Measurements from ENCODE around the gene LY6G6C. TPM values are rescaled to one million over a fixed set of nuclear protein-coding genes. Genes with fewer than 3 reads are reported as not detected.
A peak's percentile ranks its signal among the peaks of the same experiment; 100 is the strongest.

LY6G6C gene
- total RNA-seq, 1 donor from 2014 or later = 0.28 TPM

- Mint-ChIP-seq H3K4me1 (ENCODE audit: unreplicated experiment) (peaks cover 44% of the 10 kb centered on the region), H3K27me3 (ENCODE audit: unreplicated experiment) (peaks cover 14% of the 10 kb centered on the region), H3K27ac (ENCODE audit: unreplicated experiment) (peak overlapping the region; percentile 91), H3K9me3 (ENCODE audit: unreplicated experiment) (no peaks in the 10 kb centered on the region), H3K36me3 (ENCODE audit: low read depth, unreplicated experiment) (peaks cover 43% of the 10 kb centered on the region), H3K4me3 (ENCODE audit: unreplicated experiment) (peak overlapping the region; percentile 98)
- TF ChIP-seq CTCF (IDR thresholded peaks at IDR 0.05; ENCODE audit: unreplicated experiment) = no peak
- DNase-seq (ENCODE audit: low spot score) = peak; percentile 72
Observed at GRCh38 chr6:31729515-31729978, 8.0 kb upstream of the LY6G6C start.

- H3K4me1 Mint-ChIP-seq (ENCODE audit: unreplicated experiment) = peaks cover 43% of the 10 kb centered on the region
- H3K4me3 Mint-ChIP-seq (ENCODE audit: unreplicated experiment) = peak within 1 kb of the TSS; percentile 98
- peaks cover 11% of the 10 kb centered on the region for H3K27me3 Mint-ChIP-seq (ENCODE audit: unreplicated experiment)
- H3K27ac Mint-ChIP-seq (ENCODE audit: unreplicated experiment) = peak within 1 kb of the TSS; percentile 91
- no peak for TF ChIP-seq CTCF (IDR thresholded peaks at IDR 0.05; ENCODE audit: unreplicated experiment)
- no peak for DNase-seq (ENCODE audit: low spot score)
- no peaks in the 10 kb centered on the region for H3K9me3 Mint-ChIP-seq (ENCODE audit: unreplicated experiment)
- peaks cover 43% of the 10 kb centered on the region for H3K36me3 Mint-ChIP-seq (ENCODE audit: low read depth, unreplicated experiment)
Observed at GRCh38 chr6:31728767-31729514, 7.4 kb upstream of the LY6G6C start, which contains the start of gene DDAH2. TSS of gene DDAH2 (minus strand) at chr6:31729299. CDS start at chr6:31729161, 138 bp downstream.

- TF ChIP-seq CTCF (IDR thresholded peaks at IDR 0.05; ENCODE audit: unreplicated experiment) = no peak
- Mint-ChIP-seq H3K4me3 (ENCODE audit: unreplicated experiment) (peak overlapping the region; percentile 98), H3K27me3 (ENCODE audit: unreplicated experiment) (peaks cover 11% of the 10 kb centered on the region), H3K9me3 (ENCODE audit: unreplicated experiment) (no peaks in the 10 kb centered on the region), H3K36me3 (ENCODE audit: low read depth, unreplicated experiment) (peaks cover 33% of the 10 kb centered on the region), H3K27ac (ENCODE audit: unreplicated experiment) (no peak overlapping the region), H3K4me1 (ENCODE audit: unreplicated experiment) (peaks cover 34% of the 10 kb centered on the region)
- DNase-seq (ENCODE audit: low spot score) = no peak
Observed at GRCh38 chr6:31727717-31728671, 6.4 kb upstream of the LY6G6C start.

- no peaks in the 10 kb centered on the region for H3K9me3 Mint-ChIP-seq (ENCODE audit: unreplicated experiment)
- peak overlapping the region; percentile 28 for H3K27ac Mint-ChIP-seq (ENCODE audit: unreplicated experiment)
- H3K4me1 Mint-ChIP-seq (ENCODE audit: unreplicated experiment) = peaks cover 32% of the 10 kb centered on the region
- DNase-seq (ENCODE audit: low spot score) = no peak
- TF ChIP-seq CTCF (IDR thresholded peaks at IDR 0.05; ENCODE audit: unreplicated experiment) = no peak
- H3K27me3 Mint-ChIP-seq (ENCODE audit: unreplicated experiment) = peaks cover 11% of the 10 kb centered on the region
- H3K36me3 Mint-ChIP-seq (ENCODE audit: low read depth, unreplicated experiment) = peaks cover 31% of the 10 kb centered on the region
- peak overlapping the region; percentile 85 for H3K4me3 Mint-ChIP-seq (ENCODE audit: unreplicated experiment)
Observed at GRCh38 chr6:31727034-31727716, 5.6 kb upstream of the LY6G6C start.
